GM18520 (cell line): ENCODE data around the gene RIOX2.

Experiments used
- ATAC-seq: cut with Tn5 transposase; IDR thresholded peaks from one replicate; pipeline ENCODE4 v1.9.1; 2021; ENCODE audit not compliant: unreplicated experiment

The RIOX2 gene

GRCh38 chr3:97954228-97954827 lies 17.9 kb downstream of the RIOX2 start:
- no peak for ATAC-seq

GRCh38 chr3:97952872-97953271 lies 19.4 kb downstream of the RIOX2 start:
- ATAC-seq = no peak

GRCh38 chr3:97952280-97952679 lies 20.0 kb downstream of the RIOX2 start:
- ATAC-seq = no peak

GRCh38 chr3:97950360-97950759 lies 21.9 kb downstream of the RIOX2 start:
- no peak for ATAC-seq

GRCh38 chr3:97949743-97950142 lies 22.5 kb downstream of the RIOX2 start:
- no peak for ATAC-seq

- no peak for ATAC-seq
These were observed 23.1 kb downstream of the RIOX2 start for GRCh38 chr3:97949110-97949485.

- ATAC-seq = no peak
These were observed 23.7 kb downstream of the RIOX2 start for GRCh38 chr3:97948351-97949109.

GRCh38 chr3:97942801-97943546 lies 29.3 kb downstream of the RIOX2 start:
- ATAC-seq = no peak

- no peak for ATAC-seq
These were observed 32.2 kb downstream of the RIOX2 start for GRCh38 chr3:97940034-97940433.

GRCh38 chr3:97939401-97939800 lies 32.8 kb downstream of the RIOX2 start:
- no peak for ATAC-seq

GRCh38 chr3:97938444-97938843 lies 33.8 kb downstream of the RIOX2 start:
- ATAC-seq = no peak

- ATAC-seq = no peak
These were observed 35.0 kb downstream of the RIOX2 start for GRCh38 chr3:97937205-97937604.

GRCh38 chr3:97935842-97936241 lies 36.4 kb downstream of the RIOX2 start:
- ATAC-seq = no peak

GRCh38 chr3:97934980-97935695 lies 37.1 kb downstream of the RIOX2 start:
- ATAC-seq = no peak

GRCh38 chr3:97932387-97932801 lies 39.8 kb downstream of the RIOX2 start:
- ATAC-seq = no peak

GRCh38 chr3:97931218-97931617 lies 41.0 kb downstream of the RIOX2 start:
- no peak for ATAC-seq

- no peak for ATAC-seq
These were observed 42.2 kb downstream of the RIOX2 start for GRCh38 chr3:97930018-97930417.

- ATAC-seq = no peak
These were observed 43.2 kb downstream of the RIOX2 start for GRCh38 chr3:97928986-97929385.

GRCh38 chr3:97927704-97928103 lies 44.5 kb downstream of the RIOX2 start:
- no peak for ATAC-seq

- ATAC-seq = no peak
These were observed 54.3 kb downstream of the RIOX2 start for GRCh38 chr3:97917813-97918536.

GRCh38 chr3:97916576-97916975 lies 55.7 kb downstream of the RIOX2 start:
- no peak for ATAC-seq
